HG03575 (cell line): ENCODE data around the gene LAMA4.
A peak's percentile ranks its signal among the peaks of the same experiment; 100 is the strongest.

ENCODE experiments used
- ATAC-seq: cut with Tn5 transposase; IDR thresholded peaks from one replicate; pipeline ENCODE4 v1.9.1; 2021; ENCODE audit not compliant: unreplicated experiment, insufficient number of reproducible peaks, low FRiP score; ENCODE audit errors: extremely low read depth

Gene LAMA4

GRCh38 chr6:112172540-112172939, 81.8 kb downstream of the LAMA4 start:
- ATAC-seq: no peak

DNA sequence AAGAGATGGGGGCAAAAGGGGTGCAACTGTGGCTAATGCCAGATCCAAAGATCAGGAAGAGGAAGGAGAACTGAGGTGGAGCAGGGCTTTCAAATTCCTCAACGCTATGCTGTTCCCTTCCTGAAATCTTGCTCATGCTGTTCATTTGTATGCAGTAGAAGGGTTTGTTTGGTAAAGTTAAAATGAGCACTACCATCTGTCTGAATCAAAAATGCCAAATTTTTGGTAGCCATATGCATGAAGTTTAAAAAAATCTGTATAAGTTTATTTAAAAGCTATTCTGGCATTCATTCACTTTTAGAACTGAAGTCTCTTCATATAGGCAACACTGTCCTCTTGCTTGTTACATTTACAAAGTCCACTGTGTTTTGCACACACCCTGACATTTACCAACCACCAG, 84.8 kb downstream of the LAMA4 start:
- ATAC-seq: no peak

- peak; percentile 93 for ATAC-seq
Measured at GRCh38 chr6:112163295-112164257, 90.8 kb downstream of the LAMA4 start.

DNA sequence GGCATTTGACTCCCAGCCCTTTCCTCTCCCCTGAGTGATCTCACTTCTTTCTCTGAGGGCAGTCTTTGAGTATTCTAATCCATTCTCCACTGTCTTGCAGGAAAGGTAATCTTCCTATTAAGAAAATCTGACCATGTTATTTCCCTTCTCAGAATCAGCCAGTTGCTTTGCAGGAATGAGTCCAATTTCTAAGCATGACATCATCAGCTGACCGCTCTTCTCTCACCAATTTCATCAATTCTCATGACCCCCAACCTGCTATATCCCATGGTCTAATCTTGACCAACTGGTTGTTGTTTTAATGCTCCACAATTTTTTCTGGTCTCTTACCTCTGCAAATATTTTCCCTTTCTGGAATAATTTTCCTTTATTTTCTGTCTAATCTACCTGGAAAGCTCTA, 93.6 kb downstream of the LAMA4 start:
- no peak for ATAC-seq

DNA sequence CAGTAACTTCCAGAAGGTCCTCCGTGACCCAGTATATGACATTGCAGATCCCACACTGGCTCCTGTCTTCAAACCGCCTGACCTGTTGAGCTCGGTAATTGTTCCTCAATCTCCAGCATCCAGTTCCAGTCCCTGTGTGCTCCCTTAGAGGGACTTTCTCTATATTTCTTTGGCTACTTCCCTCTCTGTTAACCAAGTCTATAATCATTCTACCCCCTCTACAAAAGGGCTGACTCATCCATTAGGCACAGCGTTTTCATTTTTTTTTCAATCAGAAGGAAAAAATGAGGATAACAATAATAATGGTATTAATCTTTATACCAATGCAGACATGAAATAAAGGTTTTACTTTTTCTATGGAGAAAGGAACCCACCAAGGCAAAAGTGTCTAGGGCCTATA, 97.7 kb downstream of the LAMA4 start:
- ATAC-seq: no peak

- ATAC-seq: no peak
Measured at GRCh38 chr6:112155886-112156285, 98.5 kb downstream of the LAMA4 start.

GRCh38 chr6:112154711-112155110, 99.7 kb downstream of the LAMA4 start:
- ATAC-seq: no peak

GRCh38 chr6:112153926-112154607, 100.3 kb downstream of the LAMA4 start:
- no peak for ATAC-seq

GRCh38 chr6:112150363-112150762, 104.0 kb downstream of the LAMA4 start:
- no peak for ATAC-seq

DNA sequence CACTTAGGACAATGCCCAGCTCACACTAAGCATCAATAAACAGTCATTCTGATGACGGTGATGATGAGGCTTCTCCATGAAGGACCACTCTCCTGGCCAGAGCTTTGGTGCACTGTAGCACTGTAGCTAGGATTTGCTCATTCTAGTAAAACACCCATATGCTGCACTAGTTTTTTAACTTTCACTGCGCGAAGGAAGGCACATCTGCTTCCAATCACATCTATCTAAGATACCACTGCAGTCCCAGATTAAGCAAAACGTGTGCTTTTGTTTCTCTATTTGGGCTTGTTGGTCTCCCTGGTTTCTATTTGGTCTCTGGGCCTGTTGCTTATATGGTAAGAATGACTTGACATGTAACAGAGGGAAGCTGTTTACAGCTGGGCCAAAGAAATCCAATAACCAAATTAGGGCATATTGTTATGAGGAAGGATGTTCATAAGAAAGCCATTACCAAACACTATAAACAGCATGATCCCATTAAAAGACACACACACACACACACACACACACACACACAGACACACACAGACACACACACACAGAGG, 104.6 kb downstream of the LAMA4 start:
- no peak for ATAC-seq

GRCh38 chr6:112149236-112149635, 105.1 kb downstream of the LAMA4 start:
- ATAC-seq: no peak

DNA sequence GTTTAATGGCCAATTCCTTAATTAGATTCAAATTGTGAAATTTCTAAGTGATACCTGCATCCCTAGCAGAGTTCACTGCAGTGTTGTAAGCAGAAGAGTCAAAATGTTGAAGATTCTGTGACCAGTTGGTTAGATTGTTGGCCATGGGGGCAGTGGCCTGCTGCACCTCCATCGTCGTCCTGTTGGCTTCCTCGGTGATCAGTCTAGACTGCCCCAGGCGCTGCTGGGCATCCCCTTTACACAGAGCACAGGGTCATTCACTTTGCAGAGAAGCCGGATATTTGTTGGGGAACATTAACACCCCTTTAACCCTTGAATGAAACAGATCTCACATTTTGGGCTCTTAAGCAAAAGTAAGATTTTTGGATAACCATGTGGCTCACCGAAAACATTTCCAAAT, 106.3 kb downstream of the LAMA4 start:
- ATAC-seq: no peak

DNA sequence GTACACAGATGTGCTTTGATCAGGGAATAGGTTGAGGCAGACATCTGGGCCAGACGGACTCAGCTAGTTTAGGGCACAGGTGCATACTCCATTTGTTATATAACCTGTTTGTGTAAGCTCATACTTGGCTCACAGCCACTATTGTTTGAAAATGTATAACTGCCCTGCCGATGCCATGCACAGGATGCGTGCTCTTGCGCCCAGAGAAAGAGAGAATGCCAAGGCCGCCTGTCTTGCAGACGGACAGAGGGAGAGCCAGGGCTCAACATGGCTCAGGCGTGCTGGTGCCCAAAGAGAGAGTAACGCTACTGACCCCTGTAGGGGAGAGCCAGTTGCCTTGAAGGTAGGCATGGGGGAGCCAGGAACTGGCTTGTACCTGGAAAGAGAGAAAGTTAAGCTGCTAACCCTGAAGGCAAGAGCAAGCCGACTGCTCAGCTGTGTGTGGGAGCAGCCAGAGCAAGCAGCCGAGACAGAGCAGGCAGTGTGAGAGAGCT, 109.2 kb downstream of the LAMA4 start:
- ATAC-seq: no peak

GRCh38 chr6:112144145-112144926, 110.0 kb downstream of the LAMA4 start:
- no peak for ATAC-seq

- no peak for ATAC-seq
Measured at GRCh38 chr6:112141707-112142106, 112.7 kb downstream of the LAMA4 start.

DNA sequence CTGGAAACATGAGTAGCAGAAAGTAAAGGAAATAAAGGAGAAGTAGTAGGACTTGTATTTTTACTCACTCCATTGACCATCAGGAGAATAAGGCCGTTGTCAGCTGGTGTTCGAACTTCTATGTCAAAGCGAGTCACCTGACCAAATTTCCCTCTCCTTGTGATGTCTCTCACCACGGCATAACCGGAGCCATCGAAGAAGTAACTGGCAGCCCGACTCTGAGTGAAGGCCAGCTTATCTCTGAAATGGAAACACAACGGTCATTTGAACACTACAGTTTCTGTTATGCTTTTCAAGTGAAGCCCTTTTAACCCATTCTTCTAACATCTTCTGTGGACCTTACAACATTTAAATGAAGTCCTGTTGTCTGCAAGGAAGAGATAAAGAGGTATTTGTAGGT, 115.3 kb downstream of the LAMA4 start:
- ATAC-seq: no peak

DNA sequence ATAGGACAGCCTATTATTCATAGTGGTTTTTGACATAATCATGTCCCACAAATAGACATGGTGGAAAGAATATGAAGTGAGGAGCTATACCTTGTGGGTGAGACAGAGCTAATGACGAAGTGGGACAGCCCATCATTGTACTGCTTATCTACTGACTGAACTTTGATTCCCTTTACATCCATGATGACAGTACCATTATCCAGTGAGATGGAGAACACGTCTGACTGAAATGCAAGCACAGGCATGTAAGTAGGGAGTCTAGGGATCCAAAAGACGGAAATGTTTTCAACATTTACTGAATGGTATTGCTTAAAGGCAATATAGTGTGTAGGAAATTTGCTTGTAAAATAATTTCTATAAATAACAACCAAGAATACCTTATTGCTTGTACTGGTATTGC, 123.5 kb downstream of the LAMA4 start:
- no peak for ATAC-seq

- no peak for ATAC-seq
Measured at GRCh38 chr6:112128208-112128607, 126.2 kb downstream of the LAMA4 start.

GRCh38 chr6:112123982-112124381, 130.4 kb downstream of the LAMA4 start:
- no peak for ATAC-seq
